GM23338 (cell line): ENCODE results near the gene RP9. TPM values are rescaled to one million over a fixed set of nuclear protein-coding genes. Genes with fewer than 3 reads are reported as not detected.
A peak's percentile ranks its signal among the peaks of the same experiment; 100 is the strongest.

Experiments
- ATAC-seq: fragments of 200-7000 bp; cut with Tn5 transposase; 3 replicates; pipeline ENCODE4 v1.9.1; 2020
- DNase-seq: peaks from one replicate; pipeline ENCODE4 v3.0.0-alpha.2; 2015; ENCODE audit warnings: low spot score
- H2AFZ ChIP-seq: fragments of 200-600 bp; sonication (generic); 2 replicates; pipeline ENCODE4 v1.8.0; 2016; ENCODE audit warnings: antibody characterized with exemption, mild to moderate bottlenecking, moderate library complexity
- H3F3A ChIP-seq: fragments of 200-600 bp; sonication (generic); replicated peaks from 2 replicates; pipeline ENCODE4 v1.8.0; 2017; ENCODE audit warnings: antibody characterized with exemption, mixed run types, low read depth
- H3K27ac ChIP-seq: fragments of 200-600 bp; sonication (generic); 2 replicates; pipeline ENCODE4 v1.6.1; 2016; ENCODE audit warnings: low read depth
- H3K27me3 ChIP-seq: fragments of 200-600 bp; sonication (generic); 2 replicates; pipeline ENCODE4 v1.8.0; 2016; ENCODE audit warnings: mild to moderate bottlenecking, mixed run types, moderate library complexity; ENCODE audit not compliant: insufficient read depth
- H3K36me3 ChIP-seq: fragments of 200-600 bp; sonication (generic); 2 replicates; pipeline ENCODE4 v1.8.0; 2016; ENCODE audit warnings: mild to moderate bottlenecking; ENCODE audit not compliant: insufficient read depth
- H3K4me1 ChIP-seq: fragments of 200-600 bp; sonication (generic); 2 replicates; pipeline ENCODE4 v1.8.0; 2016; ENCODE audit warnings: mild to moderate bottlenecking, moderate library complexity; ENCODE audit not compliant: insufficient read depth
- H3K4me2 ChIP-seq: fragments of 200-600 bp; sonication (generic); 2 replicates; pipeline ENCODE4 v1.7.1; 2017; ENCODE audit warnings: mixed run types
- H3K4me3 ChIP-seq: fragments of 200-600 bp; sonication (generic); 2 replicates; pipeline ENCODE4 v1.6.1; 2016; ENCODE audit warnings: mixed run types
- H3K79me2 ChIP-seq: fragments of 200-600 bp; sonication (generic); replicated peaks from 2 replicates; pipeline ENCODE4 v1.8.0; 2017; ENCODE audit warnings: mild to moderate bottlenecking; ENCODE audit not compliant: insufficient read depth
- H3K9me2 ChIP-seq: fragments of 200-600 bp; sonication (generic); 2 replicates; pipeline ENCODE4 v1.8.0; 2017; ENCODE audit not compliant: insufficient read depth
- H4K20me1 ChIP-seq: fragments of 200-600 bp; sonication (generic); replicated peaks from 2 replicates; pipeline ENCODE4 v1.8.0; 2017; ENCODE audit warnings: mild to moderate bottlenecking; ENCODE audit not compliant: insufficient read depth
- H3K27ac Mint-ChIP-seq: 2 replicates; pipeline ENCODE4 v1.8.0; 2020; ENCODE audit warnings: inconsistent platforms, mild to moderate bottlenecking, moderate library complexity, mixed read lengths
- H3K27me3 Mint-ChIP-seq: 3 replicates; pipeline ENCODE4 v1.8.0; 2022; ENCODE audit warnings: low read depth, mild to moderate bottlenecking, moderate library complexity, mixed read lengths, inconsistent platforms; ENCODE audit not compliant: insufficient read depth, poor library complexity
- H3K36me3 Mint-ChIP-seq: 3 replicates; pipeline ENCODE4 v1.8.0; 2021; ENCODE audit warnings: low read depth, mild to moderate bottlenecking, inconsistent platforms, moderate library complexity, mixed read lengths
- H3K4me1 Mint-ChIP-seq: 3 replicates; pipeline ENCODE4 v1.8.0; 2020; ENCODE audit warnings: mild to moderate bottlenecking, inconsistent platforms, mixed read lengths
- H3K4me3 Mint-ChIP-seq: 3 replicates; pipeline ENCODE4 v1.8.0; 2021; ENCODE audit warnings: moderate library complexity, mild to moderate bottlenecking, inconsistent platforms, mixed read lengths
- H3K9me3 Mint-ChIP-seq: 3 replicates; pipeline ENCODE4 v1.8.0; 2020; ENCODE audit warnings: moderate library complexity, mild to moderate bottlenecking, inconsistent platforms, mixed read lengths
- CREB1 ChIP-seq: fragments of 250-450 bp; sonication (Bioruptor Pico); IDR thresholded peaks from 2 replicates; pipeline ENCODE4 v1.5.0; 2020; ENCODE audit warnings: low read depth, mild to moderate bottlenecking, moderate library complexity
- EZH2 ChIP-seq: fragments of 200-600 bp; sonication (generic); IDR thresholded peaks from one replicate; pipeline ENCODE4 v1.8.0; 2017; ENCODE audit warnings: antibody characterized with exemption, mild to moderate bottlenecking, low read depth; ENCODE audit not compliant: unreplicated experiment
- EZH2phosphoT487 ChIP-seq: fragments of 200-600 bp; sonication (generic); IDR thresholded peaks from one replicate; pipeline ENCODE4 v1.8.1; 2018; ENCODE audit warnings: antibody characterized with exemption; ENCODE audit not compliant: unreplicated experiment
- JUNB ChIP-seq: IDR thresholded peaks from one replicate; pipeline ENCODE4 v1.6.1; 2016; ENCODE audit warnings: antibody characterized with exemption; ENCODE audit not compliant: unreplicated experiment
- ZNF114 ChIP-seq: fragments of 250-450 bp; sonication (Bioruptor Pico); IDR thresholded peaks from 2 replicates; pipeline ENCODE4 v1.5.0; 2020; ENCODE audit warnings: mild to moderate bottlenecking, moderate library complexity
- polyA plus RNA-seq: library from polyadenylated mRNA; unstranded; fragments of >200 nt; fragmentation: Nextera tagmentation; extraction: Ambion mirVana; gene quantifications from 2 replicates; pipeline ENCODE4 v1.2.1, GENCODE V29; 2016
- total RNA-seq: library from RNA; depleted of rRNA; stranded (reverse); fragments of >200 nt; shearing (Covaris generic); gene quantifications from 2 replicates; pipeline ENCODE4 v1.2.3, GENCODE V29; 2014
- TF ChIP-seq, protein P1 (sequence below): IDR thresholded peaks from one replicate; pipeline ENCODE4 v1.6.1; 2018; ENCODE audit warnings: antibody characterized with exemption; ENCODE audit not compliant: unreplicated experiment
- TF ChIP-seq, protein P2 (sequence below), 2 experiments: fragments of 200-600 bp in 1 of 2; sonication (generic) in 1 of 2; conservative IDR thresholded peaks; 2 replicates each; pipeline versions ENCODE4 v1.5.1 to v1.6.1; 2016 to 2017; ENCODE audit warnings: antibody characterized with exemption in 2 of 2, low read depth in 2 of 2, mild to moderate bottlenecking in 2 of 2, moderate library complexity in 1 of 2

Gene RP9
- total and polyA plus RNA-seq, 2 experiments from 2014 or later: 8.7 to 43.2 TPM

DNA sequence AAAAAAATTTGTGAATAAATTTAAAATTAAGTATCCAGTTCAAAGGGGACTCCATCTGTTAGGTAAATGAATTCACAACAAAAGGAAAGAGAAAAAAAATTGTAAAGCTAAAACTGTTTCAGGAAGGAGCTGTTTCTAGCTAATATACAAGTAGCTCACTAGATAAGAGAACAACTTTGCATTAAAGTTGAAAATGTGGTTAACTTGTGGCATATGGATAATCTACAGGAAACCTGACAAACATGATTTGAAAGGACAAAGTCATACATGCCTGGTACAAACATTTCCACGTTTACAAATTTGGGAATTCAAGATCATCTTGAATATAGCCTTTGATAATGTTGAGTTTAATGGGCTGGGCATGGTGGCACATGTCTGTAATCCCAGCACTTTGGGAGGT is 55.5 kb downstream of the RP9 start:
- Histone ChIP-seq H4K20me1 (peaks cover 59% of the 10 kb centered on the region), H3K27ac (no peak overlapping the region), H3K27me3 (no peaks in the 10 kb centered on the region), H3K36me3 (no peaks in the 10 kb centered on the region), H2AFZ (no peak overlapping the region), H3K4me1 (no peaks in the 10 kb centered on the region; the same call in 1 of the 2 replicates), H3K79me2 (peaks cover 99% of the 10 kb centered on the region), H3K4me3 (no peak overlapping the region), H3K9me2 (no peaks in the 10 kb centered on the region), H3K4me2 (no peak overlapping the region), H3F3A (no peaks in the 10 kb centered on the region)
- ATAC-seq (no peak), DNase-seq (no peak)
- Mint-ChIP-seq H3K4me3 (no peak overlapping the region), H3K27ac (no peak overlapping the region), H3K36me3 (peaks cover 6% of the 10 kb centered on the region; the same call in 1 of the 3 replicates), H3K9me3 (no peaks in the 10 kb centered on the region), H3K27me3 (no peaks in the 10 kb centered on the region), H3K4me1 (0 out of 3 replicates have a peak, but pooled peaks cover 5% of the 10 kb centered on the region)
- TF ChIP-seq, protein P1, sequence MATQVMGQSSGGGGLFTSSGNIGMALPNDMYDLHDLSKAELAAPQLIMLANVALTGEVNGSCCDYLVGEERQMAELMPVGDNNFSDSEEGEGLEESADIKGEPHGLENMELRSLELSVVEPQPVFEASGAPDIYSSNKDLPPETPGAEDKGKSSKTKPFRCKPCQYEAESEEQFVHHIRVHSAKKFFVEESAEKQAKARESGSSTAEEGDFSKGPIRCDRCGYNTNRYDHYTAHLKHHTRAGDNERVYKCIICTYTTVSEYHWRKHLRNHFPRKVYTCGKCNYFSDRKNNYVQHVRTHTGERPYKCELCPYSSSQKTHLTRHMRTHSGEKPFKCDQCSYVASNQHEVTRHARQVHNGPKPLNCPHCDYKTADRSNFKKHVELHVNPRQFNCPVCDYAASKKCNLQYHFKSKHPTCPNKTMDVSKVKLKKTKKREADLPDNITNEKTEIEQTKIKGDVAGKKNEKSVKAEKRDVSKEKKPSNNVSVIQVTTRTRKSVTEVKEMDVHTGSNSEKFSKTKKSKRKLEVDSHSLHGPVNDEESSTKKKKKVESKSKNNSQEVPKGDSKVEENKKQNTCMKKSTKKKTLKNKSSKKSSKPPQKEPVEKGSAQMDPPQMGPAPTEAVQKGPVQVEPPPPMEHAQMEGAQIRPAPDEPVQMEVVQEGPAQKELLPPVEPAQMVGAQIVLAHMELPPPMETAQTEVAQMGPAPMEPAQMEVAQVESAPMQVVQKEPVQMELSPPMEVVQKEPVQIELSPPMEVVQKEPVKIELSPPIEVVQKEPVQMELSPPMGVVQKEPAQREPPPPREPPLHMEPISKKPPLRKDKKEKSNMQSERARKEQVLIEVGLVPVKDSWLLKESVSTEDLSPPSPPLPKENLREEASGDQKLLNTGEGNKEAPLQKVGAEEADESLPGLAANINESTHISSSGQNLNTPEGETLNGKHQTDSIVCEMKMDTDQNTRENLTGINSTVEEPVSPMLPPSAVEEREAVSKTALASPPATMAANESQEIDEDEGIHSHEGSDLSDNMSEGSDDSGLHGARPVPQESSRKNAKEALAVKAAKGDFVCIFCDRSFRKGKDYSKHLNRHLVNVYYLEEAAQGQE: no peak
- no peak for TF ChIP-seq JUNB
- no peak for TF ChIP-seq EZH2
- TF ChIP-seq EZH2phosphoT487: no peak
- TF ChIP-seq CREB1: no peak

DNA sequence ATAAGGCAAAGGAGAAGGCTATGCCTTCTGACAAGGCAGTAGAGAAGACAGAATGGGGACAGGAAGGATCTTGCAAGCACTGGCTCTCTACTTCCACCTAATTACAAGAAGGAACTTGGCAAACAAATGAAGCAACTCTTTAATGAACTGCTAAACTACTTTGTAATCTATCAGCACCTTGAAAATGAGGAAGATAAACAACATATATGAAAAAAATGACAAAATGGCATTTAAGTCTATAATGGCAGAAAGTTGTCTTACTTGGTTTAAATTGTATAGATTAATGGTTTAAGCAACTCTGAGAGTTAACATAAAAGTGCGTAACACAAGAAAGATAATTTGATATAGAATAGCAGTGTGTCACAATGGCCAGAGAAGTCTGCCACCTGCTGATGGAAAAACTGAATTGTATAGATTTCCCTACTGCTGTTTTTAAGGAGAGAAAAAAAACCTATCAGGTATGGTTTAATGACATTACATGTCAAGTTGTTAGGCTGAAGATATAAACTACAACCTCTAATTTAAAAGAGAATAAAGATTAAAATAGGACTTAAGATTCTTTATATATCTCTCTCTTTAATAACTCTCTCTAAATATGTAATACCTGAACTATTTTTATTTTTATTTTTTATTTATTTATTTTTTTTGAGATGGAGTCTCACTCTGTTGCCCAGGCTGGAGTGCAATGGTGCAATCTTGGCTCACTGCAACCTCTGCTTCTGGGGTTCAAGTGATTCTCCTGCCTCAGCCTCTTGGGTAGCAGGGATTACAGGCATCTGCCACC is 58.5 kb downstream of the RP9 start:
- Histone ChIP-seq H3K36me3 (no peaks in the 10 kb centered on the region), H3K27ac (no peak overlapping the region), H4K20me1 (peaks cover 51% of the 10 kb centered on the region), H3F3A (no peaks in the 10 kb centered on the region), H3K9me2 (no peaks in the 10 kb centered on the region), H3K4me2 (no peak overlapping the region), H3K79me2 (peaks cover 99% of the 10 kb centered on the region), H2AFZ (no peak overlapping the region), H3K4me3 (no peak overlapping the region), H3K4me1 (no peaks in the 10 kb centered on the region; the same call in 1 of the 2 replicates), H3K27me3 (no peaks in the 10 kb centered on the region)
- no peak overlapping the region for H3K4me3 Mint-ChIP-seq
- H3K27me3 Mint-ChIP-seq: no peaks in the 10 kb centered on the region
- DNase-seq (peak; percentile 45), ATAC-seq (no peak)
- H3K36me3 Mint-ChIP-seq: no peaks in the 10 kb centered on the region; the same call in 2 of the 3 replicates
- TF ChIP-seq, protein P2, sequence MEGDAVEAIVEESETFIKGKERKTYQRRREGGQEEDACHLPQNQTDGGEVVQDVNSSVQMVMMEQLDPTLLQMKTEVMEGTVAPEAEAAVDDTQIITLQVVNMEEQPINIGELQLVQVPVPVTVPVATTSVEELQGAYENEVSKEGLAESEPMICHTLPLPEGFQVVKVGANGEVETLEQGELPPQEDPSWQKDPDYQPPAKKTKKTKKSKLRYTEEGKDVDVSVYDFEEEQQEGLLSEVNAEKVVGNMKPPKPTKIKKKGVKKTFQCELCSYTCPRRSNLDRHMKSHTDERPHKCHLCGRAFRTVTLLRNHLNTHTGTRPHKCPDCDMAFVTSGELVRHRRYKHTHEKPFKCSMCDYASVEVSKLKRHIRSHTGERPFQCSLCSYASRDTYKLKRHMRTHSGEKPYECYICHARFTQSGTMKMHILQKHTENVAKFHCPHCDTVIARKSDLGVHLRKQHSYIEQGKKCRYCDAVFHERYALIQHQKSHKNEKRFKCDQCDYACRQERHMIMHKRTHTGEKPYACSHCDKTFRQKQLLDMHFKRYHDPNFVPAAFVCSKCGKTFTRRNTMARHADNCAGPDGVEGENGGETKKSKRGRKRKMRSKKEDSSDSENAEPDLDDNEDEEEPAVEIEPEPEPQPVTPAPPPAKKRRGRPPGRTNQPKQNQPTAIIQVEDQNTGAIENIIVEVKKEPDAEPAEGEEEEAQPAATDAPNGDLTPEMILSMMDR (conservative IDR thresholded peaks at IDR 0.05; ENCODE audit: low read depth in 2 of 2): peak; percentile 55 to 67
- no peak for TF ChIP-seq ZNF114 (CRISPR knock-in tag)
- H3K9me3 Mint-ChIP-seq: no peaks in the 10 kb centered on the region
- H3K27ac Mint-ChIP-seq: no peak overlapping the region
- 0 out of 3 replicates have a peak, but pooled peaks cover 5% of the 10 kb centered on the region for H3K4me1 Mint-ChIP-seq
